ENCODE measurements around the gene OR6A2. TPM values are rescaled to one million over a fixed set of nuclear protein-coding genes. Genes with fewer than 3 reads are reported as not detected.
A peak's percentile ranks its signal among the peaks of the same experiment; 100 is the strongest.

The OR6A2 gene
- total and polyA plus RNA-seq, 2 of the 8 experiments (the other 6 are each of a cell fraction or from before 2014, with no cell fraction given): 0.14 to 0.20 TPM

- no peak overlapping the region for H3K4ac ChIP-seq (replicated peaks; ENCODE audit: insufficient read length, low read depth, low read length)
- H3K23me2 ChIP-seq (ENCODE audit: low read depth, low read length): no peaks in the 10 kb centered on the region
- H2BK12ac ChIP-seq (ENCODE audit: low read depth, low read length): no peak overlapping the region
- H2AK5ac ChIP-seq (ENCODE audit: low read depth, low read length): no peak overlapping the region
- H3K9ac ChIP-seq (replicated peaks in 1 of 4; ENCODE audit: extremely low read depth in 1 of 4, low read depth in 3 of 4, low read length in 3 of 4): no peak overlapping the region
- no peaks in the 10 kb centered on the region for H3K79me2 ChIP-seq (ENCODE audit: control insufficient read depth in 1 of 2, insufficient read depth in 2 of 2, low read length in 2 of 2)
- no peak overlapping the region for H3K27ac ChIP-seq (ENCODE audit: low read depth, low read length)
- FAIRE-seq: no peak
- no peak overlapping the region for H2BK15ac ChIP-seq (ENCODE audit: low read length)
- H3K27me3 ChIP-seq (replicated peaks in 1 of 4; ENCODE audit: control insufficient read depth in 3 of 4, extremely low read depth in 1 of 4, insufficient read depth in 3 of 4, low read length in 3 of 4): no peaks in the 10 kb centered on the region
- 0 out of 2 replicates have a peak overlapping the region, but pooled peaks have one; percentile 50 for H2BK20ac ChIP-seq (ENCODE audit: low read length)
- H3K4me1 ChIP-seq (replicated peaks in 1 of 4; ENCODE audit: control insufficient read depth in 3 of 4, insufficient read depth in 4 of 4, low read length in 3 of 4): peaks cover 0 to 8% (median 2%) of the 10 kb centered on the region in 4 experiments; a peak in 3 of 7 replicates
- DNase-seq (ENCODE audit: low read depth in 1 of 2, low spot score in 2 of 2): no peak
- H2BK120ac ChIP-seq (replicated peaks; ENCODE audit: low read depth, low read length): no peak overlapping the region
- ChIA-PET POLR2A (ENCODE audit: partially characterized antibody) (no interaction called here), CTCF (ENCODE audit: partially characterized antibody) (no interaction called here)
- 84% methylated on average over 2 of the region's 2 CpGs; no CpG with 5 or more reads in 1 of the 2 experiments for WGBS, 2 experiments (ENCODE audit: extremely low coverage in 1 of 2, insufficient coverage in 1 of 2, insufficient read length in 1 of 2, insufficient replicate concordance in 2 of 2, low coverage in 1 of 2, low lambda C conversion rate in 2 of 2, missing lambda C conversion rate in 1 of 2)
- no peak overlapping the region for H4K91ac ChIP-seq (replicated peaks; ENCODE audit: insufficient read length, low read length)
- H3K9me3 ChIP-seq (ENCODE audit: insufficient read depth in 2 of 2, low read depth in 1 of 2, low read length in 1 of 2): no peaks in the 10 kb centered on the region; a peak in 1 of 4 replicates
- TF ChIP-seq YY1 (IDR thresholded peaks at IDR 0.05; ENCODE audit: low read depth, low read length): 0 out of 2 replicates have a peak, but pooled peaks have one; percentile 51
- 0 out of 2 replicates have a peak, but pooled peaks have one; percentile 9 for TF ChIP-seq MAFK (IDR thresholded peaks at IDR 0.05; ENCODE audit: low read depth, low read length)
- TF ChIP-seq ASH2L (IDR thresholded peaks at IDR 0.05; ENCODE audit: low read length): no peak
- peak overlapping the region; percentile 48; the same call in 1 of the 2 replicates for H3K18ac ChIP-seq (ENCODE audit: extremely low read depth, low read length)
- H3K14ac ChIP-seq (ENCODE audit: insufficient read length): no peak overlapping the region
- H3K23ac ChIP-seq (ENCODE audit: insufficient read length): no peak overlapping the region
- no peaks in the 10 kb centered on the region for H3K36me3 ChIP-seq (ENCODE audit: control insufficient read depth in 2 of 4, insufficient read depth in 4 of 4, low read length in 3 of 4)
- H4K5ac ChIP-seq (ENCODE audit: insufficient read length, low read depth, low read length): peak overlapping the region; percentile 52
- no peak overlapping the region for H2BK5ac ChIP-seq (ENCODE audit: low read depth, low read length)
- H3K4me3 ChIP-seq (ENCODE audit: extremely low read depth in 1 of 4, insufficient read depth in 2 of 4, low read depth in 3 of 4, low read length in 4 of 4): no peak overlapping the region
- H4K8ac ChIP-seq (ENCODE audit: extremely low read depth, insufficient read depth, low read length): no peak overlapping the region
- H3K79me1 ChIP-seq (ENCODE audit: low read depth, low read length): no peaks in the 10 kb centered on the region
- no peaks in the 10 kb centered on the region for H4K20me1 ChIP-seq (replicated peaks in 1 of 2; ENCODE audit: control insufficient read depth in 1 of 2, insufficient read depth in 2 of 2, low read length in 2 of 2)
- H3K56ac ChIP-seq (replicated peaks; ENCODE audit: insufficient read length, low read depth, low read length): no peak overlapping the region
- H2AFZ ChIP-seq (ENCODE audit: low read length): 0 out of 2 replicates have a peak overlapping the region, but pooled peaks have one; percentile 19
- H3K4me2 ChIP-seq (ENCODE audit: insufficient read depth in 1 of 2, low read depth in 2 of 2, low read length in 2 of 2): no peak overlapping the region
Measured at GRCh38 chr11:6843670-6844069, 44.2 kb upstream of the OR6A2 start.

Measured in H1 (cell line).